ENCODE data around the gene NBDY.
"Not testable (repeated sequence)": the region's sequence is repeated elsewhere in the genome, so short reads cannot be mapped to it uniquely, and the experiment has no call there.

NBDY gene

GRCh38 chrX:56763556-56764152 lies 34.6 kb downstream of the NBDY start:
- peak in 9 of 10 donors; percentile 46 to 97 (median 86) for DNase-seq
- intact Hi-C loops (cut with DNase I), result no loop called here

DNA sequence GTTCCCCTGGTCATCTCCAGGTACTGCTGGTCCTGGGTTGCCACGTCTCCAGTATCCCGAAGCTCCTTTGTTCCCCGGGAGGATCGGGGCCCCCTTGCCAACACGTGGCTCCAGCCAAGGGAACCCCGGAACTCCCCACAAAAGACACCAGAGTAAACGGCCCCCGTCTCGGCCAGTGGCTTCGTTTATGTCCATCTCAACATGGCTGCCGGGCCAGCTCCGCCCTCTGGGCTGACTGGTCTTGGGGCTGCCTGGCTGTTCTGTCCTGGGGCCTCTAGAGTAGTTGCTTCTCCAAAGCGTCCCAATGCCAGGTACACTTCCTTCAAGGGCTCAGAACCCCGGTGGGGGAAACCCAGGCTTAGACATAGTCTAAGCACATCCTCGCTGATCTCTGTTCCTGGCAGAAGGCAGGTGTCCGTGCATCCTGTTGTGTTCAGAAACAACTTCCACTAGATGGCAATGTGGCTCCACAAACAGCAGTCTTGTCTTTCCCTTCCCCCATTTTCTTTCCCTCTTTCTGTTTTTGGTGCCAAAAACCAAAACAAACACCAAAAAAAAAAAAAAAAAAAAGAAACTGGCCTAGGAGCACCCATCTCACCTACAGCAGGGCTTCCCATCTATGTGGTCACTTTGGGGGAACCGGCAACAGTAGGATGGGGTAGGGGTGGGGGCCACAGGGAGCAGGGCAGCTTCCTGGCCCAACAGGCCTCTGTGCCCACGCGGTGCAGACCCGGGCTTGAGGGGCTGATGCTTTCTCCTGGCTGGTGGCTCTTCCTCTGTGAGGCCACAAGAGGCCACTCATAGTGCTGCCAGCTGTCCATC lies 35.3 kb downstream of the NBDY start:
- intact Hi-C loops (cut with DNase I), result no loop called here
- DNase-seq, result peak in 9 of 10 donors; percentile 53 to 96 (median 76)

DNA sequence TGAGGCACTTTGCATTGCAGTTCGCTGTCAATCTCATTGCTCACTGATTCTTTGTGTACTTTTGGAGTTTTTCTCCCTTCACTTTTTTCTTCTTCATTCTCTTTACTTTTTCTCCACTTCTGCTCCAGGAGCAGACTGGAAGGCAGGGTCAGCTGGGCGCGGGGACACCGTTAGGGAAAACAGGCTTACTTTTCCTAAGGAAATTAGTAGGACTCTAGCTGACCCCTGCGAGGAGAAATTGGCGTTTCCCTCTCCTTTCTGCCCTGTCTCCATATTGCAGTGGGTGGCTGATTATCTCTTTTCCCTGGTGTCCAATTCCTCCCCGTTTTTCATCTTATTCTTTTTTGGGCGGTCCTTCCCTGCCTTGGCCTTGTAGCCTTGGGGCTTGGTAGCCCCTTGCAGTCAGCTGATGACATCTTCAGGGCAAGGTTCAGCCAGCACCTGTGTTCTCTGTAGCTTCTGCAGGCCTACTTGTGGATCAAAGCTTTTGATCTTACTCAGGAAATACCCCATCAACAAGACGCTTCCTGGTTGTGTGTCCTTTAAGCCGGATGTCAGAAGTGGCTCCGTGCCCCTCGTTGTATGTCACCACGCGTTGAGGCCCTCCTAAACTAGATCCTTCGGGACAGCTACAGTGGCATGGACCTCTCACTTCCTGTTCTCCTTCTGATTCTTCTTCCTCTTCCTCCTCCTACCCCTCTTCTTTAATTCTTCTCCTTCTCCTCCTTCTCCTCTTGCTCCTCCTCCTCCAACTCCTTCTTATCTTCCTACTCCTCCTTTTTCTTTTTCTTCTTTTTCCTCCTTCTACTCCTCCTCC lies 36.1 kb downstream of the NBDY start:
- peak in 3 of 10 donors; percentile 6 to 43 (median 16) for DNase-seq
- intact Hi-C loops (cut with DNase I), result no loop called here

GRCh38 chrX:56765811-56766553 lies 36.9 kb downstream of the NBDY start:
- intact Hi-C loops (cut with DNase I), result no loop called here
- peak in 3 of 10 donors; percentile 13 to 61 (median 53) for DNase-seq

GRCh38 chrX:56766554-56767347 lies 37.7 kb downstream of the NBDY start:
- peak in 4 of 10 donors; percentile 13 to 57 (median 36) for DNase-seq
- intact Hi-C loops (cut with DNase I), result no loop called here

- intact Hi-C loops (cut with DNase I), result not testable (repeated sequence)
- DNase-seq, result peak in 4 of 10 donors; percentile 17 to 84 (median 54)
Measured at GRCh38 chrX:56767348-56768119, 38.5 kb downstream of the NBDY start.

GRCh38 chrX:56768120-56768660 lies 39.1 kb downstream of the NBDY start:
- DNase-seq; intact Hi-C loops (cut with DNase I): not testable (repeated sequence)

DNA sequence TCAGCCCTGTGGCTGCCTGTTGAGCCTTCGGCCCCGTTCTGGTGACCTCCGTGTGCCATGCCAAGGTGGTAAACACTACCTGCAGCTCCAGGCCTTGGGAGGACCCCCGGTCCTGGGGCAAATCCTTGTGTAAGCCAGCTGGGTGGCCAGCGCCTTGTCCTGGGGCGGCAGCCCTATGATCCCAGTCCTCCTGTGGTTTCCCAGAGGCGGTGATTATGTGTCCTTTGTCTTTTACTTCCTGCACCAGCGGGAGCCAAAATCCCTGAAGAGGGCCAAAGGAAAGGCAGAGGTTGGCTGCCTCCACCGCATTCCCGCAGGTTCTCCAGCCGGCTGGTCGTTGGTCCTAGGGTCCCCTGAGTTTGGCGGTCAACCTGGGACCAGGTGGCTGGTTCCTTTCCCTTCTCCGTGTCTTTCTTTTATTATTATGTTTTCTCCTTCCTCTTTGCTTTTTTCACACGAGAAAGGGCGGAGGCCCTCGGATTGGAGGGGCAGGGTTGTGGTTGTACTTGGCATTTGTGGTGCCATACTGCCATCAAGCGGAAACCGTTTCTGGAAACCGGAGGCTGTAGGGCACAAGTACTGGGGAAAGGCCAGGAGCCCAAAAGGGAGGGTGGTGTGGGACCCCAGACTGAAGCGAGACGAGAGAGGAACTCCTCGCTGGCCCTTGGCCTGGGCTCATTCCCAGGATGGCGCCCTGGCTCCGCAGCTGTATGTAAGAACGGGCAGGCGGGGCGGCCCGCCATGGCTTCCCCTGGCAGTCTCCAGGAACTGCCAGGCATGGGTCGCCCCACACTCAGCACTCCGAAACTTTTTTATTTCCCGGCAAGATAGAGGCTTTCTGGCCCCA lies 43.9 kb downstream of the NBDY start:
- DNase-seq; intact Hi-C loops (cut with DNase I): not testable (repeated sequence)

- intact Hi-C loops (cut with DNase I); DNase-seq: not testable (repeated sequence)
Measured at GRCh38 chrX:56773522-56774060, 44.5 kb downstream of the NBDY start.

DNA sequence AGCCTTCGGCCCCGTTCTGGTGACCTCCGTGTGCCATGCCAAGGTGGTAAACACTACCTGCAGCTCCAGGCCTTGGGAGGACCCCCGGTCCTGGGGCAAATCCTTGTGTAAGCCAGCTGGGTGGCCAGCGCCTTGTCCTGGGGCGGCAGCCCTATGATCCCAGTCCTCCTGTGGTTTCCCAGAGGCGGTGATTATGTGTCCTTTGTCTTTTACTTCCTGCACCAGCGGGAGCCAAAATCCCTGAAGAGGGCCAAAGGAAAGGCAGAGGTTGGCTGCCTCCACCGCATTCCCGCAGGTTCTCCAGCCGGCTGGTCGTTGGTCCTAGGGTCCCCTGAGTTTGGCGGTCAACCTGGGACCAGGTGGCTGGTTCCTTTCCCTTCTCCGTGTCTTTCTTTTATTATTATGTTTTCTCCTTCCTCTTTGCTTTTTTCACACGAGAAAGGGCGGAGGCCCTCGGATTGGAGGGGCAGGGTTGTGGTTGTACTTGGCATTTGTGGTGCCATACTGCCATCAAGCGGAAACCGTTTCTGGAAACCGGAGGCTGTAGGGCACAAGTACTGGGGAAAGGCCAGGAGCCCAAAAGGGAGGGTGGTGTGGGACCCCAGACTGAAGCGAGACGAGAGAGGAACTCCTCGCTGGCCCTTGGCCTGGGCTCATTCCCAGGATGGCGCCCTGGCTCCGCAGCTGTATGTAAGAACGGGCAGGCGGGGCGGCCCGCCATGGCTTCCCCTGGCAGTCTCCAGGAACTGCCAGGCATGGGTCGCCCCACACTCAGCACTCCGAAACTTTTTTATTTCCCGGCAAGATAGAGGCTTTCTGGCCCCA lies 49.3 kb downstream of the NBDY start:
- intact Hi-C loops (cut with DNase I); DNase-seq: not testable (repeated sequence)

DNA sequence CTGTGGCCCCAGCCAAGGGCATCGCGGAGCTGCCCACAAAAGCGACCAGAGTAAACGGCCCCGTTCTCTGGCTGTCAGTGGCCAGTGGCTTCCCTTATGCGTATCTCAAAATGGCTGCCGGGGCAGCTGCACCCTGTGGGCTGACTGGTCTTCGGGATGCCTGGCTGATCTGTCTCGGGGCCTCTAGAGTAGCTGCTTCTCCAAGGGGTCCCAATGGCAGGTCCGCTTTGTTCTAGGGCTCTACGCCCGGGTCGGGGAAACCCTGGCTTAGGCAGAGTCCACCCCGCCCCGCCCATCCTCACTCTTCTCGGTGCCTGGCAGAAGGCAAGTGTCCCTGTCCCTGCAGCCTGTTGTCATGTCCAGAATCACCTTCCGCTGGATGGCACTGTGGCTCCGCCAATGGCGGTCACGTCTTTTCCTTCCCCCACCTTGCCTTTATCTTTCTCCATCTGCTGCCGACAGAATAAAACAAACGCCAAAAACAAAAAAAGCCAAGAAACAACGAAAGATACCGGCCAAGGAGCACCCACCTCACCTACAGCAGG lies 50.0 kb downstream of the NBDY start:
- intact Hi-C loops (cut with DNase I); DNase-seq: not testable (repeated sequence)

DNA sequence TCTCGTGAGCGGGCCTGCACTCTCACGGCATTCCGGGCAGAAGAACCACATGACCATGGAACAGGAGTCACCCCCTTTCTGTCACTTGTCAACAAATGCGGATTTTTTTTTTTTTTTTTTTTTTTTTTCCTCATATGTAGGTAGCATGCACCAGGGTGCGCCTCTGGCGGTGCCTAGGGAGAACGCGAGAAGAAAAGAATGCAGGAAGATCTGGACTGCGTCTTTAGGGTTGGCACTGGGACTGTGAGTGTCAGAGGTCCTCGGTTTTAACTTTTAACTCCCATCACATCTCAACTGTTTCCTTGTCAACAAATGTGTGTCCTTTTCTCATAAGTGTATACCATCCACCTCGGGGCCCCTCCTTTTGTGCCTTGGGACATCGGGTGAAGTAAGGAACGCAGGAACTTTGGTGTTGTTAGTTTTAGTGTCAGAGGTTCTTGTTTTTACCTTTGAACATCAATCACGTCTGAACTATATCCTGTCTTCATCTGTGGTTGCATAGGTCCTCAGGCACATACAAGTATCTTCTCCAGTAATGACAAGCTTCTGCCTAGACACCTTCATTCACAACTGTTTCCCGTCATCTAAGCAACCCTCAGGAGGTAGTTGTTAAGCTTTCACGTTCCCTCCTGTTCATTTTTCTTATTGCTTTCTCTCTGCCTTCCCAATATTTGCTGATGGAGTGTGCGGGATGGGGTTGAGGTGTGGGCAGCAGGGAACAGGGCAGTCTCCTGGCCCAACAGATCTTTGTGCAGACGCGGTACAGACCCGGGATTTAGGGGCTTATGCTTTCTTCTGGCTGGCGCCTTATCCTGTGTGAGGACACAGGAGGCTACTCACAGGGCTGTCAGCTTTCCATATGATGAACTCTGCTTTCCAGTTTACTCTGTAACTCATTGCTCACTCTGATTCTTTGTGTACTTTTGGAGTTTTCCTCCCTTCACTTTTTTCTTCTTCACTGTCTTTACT lies 51.9 kb downstream of the NBDY start:
- peak in 2 of 10 donors; percentile 10 to 27 for DNase-seq
- intact Hi-C loops (cut with DNase I), result not testable (repeated sequence)

DNA sequence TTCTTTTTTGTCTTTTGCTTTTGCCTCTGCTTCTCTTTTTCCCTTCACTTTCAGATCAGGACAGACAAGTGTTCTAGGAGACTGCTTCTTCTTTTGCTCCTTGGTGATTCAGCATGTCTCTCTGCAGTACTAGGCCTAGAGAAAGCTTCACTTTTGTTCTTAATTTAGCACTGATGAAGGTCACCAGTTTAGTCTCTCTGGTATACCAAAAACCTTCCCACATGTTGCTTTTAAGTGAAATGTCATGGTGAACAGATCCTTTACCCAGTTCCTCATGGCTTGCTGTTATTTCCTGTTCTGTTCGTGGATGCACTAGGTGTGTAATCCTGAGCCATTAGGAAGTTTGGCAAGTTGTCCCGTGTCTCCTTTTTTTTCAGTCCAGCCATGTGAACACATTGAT lies 53.3 kb downstream of the NBDY start:
- intact Hi-C loops (cut with DNase I), result no loop called here
- DNase-seq, result no peak

DNA sequence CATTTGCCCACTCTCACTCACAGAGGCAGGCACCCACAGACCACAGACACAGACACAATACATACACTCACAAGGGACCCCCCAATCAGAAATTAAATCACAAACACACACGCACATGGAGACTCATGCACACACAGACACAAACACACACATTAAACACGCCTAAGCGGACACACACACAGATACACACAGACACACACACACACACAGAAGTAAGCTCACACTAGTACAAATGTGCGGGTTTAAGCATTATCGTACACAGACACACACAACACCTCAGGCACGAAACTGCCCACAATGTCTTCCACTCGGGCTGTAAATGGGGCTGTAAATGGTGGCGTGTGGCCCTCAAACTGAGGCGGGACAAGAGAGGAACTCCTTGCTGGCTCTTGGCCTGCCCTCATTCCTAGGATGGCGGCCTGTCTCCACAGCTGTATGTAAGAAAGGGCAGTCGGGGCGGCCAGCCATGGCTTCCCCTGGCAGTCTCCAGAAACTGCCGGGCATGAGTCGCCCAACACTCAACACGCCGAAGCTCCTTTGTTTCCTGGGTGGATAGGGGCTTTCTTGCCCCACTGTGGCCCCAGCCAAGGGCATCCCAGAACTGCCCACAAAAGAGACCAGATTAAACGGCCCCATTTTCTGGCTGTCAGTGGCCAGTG lies 53.9 kb downstream of the NBDY start:
- intact Hi-C loops (cut with DNase I), result no loop called here
- peak in 2 of 10 donors; percentile 86 to 90 for DNase-seq
